ENCODE results near the gene SRPRA. TPM values are rescaled to one million over a fixed set of nuclear protein-coding genes. Genes with fewer than 3 reads are reported as not detected.

The SRPRA gene
- total and polyA plus RNA-seq, 10 of the 15 experiments (the other 5 are each of a cell fraction or from before 2014, with no cell fraction given) = 29.6 to 131 (median 92.8) TPM

- ChIA-PET CTCF (interaction anchor here (0.7 to 1.8 kb wide), 3 partner anchors 29 to 202 kb away, joined by 3 to 5 read pairs (median 4); no protein-coding TSS in a partner anchor), RAD21 (ENCODE audit: unreplicated experiment) (interaction anchor here (0.7 kb wide), 1 partner anchor 27 kb away, joined by 3 read pairs; no protein-coding TSS in a partner anchor), POLR2A (interaction anchor here (0.5 to 1.9 kb wide), 3 partner anchors 12 to 35 kb away, joined by 3 to 10 read pairs (median 3); partner anchors contain the start of genes DCPS, FOXRED1 and SRPRA), SMC1A (ENCODE audit: uncharacterized antibody, unreplicated experiment) (interaction anchor here (1.8 kb wide), 1 partner anchor 9 kb away, joined by 6 read pairs; no protein-coding TSS in a partner anchor)
- no peaks in the 10 kb centered on the region for H4K20me1 ChIP-seq (ENCODE audit: control insufficient read depth, insufficient read depth)
- intact Hi-C loops (cut with micrococcal nuclease; ENCODE audit: unreplicated experiment) (no loop called here), in situ Hi-C loops (cut with MboI) (no loop called here)
- 98% methylated on average over 6 of the region's 6 CpGs for WGBS (ENCODE audit: insufficient coverage, insufficient replicate concordance, low lambda C conversion rate, missing lambda C conversion rate)
- H3K36me3 ChIP-seq (ENCODE audit: control insufficient read depth in 2 of 2, insufficient read depth in 2 of 2, low read length in 1 of 2) = peaks cover 3 to 10% of the 10 kb centered on the region in 2 experiments
- DNase-seq (ENCODE audit: low read depth, low spot score) = no peak
- H3K9ac ChIP-seq (ENCODE audit: control insufficient read depth, insufficient read depth, low read length) = no peak overlapping the region
- H3K27ac ChIP-seq (ENCODE audit: control insufficient read depth, insufficient read depth) = no peak overlapping the region
- H3K4me1 ChIP-seq (ENCODE audit: control insufficient read depth, insufficient read depth, low read length) = peaks cover 22% of the 10 kb centered on the region
- no peak for FAIRE-seq
- BruUV-seq (replicated peaks) = no TSS peak
- H3K9me3 ChIP-seq (replicated peaks; ENCODE audit: control insufficient read depth, insufficient read depth, low read length) = no peaks in the 10 kb centered on the region
- H3K4me3 ChIP-seq = no peak overlapping the region
- no peak overlapping the region for H3K4me2 ChIP-seq (ENCODE audit: control insufficient read depth, insufficient read depth)
- H2AFZ ChIP-seq (ENCODE audit: control insufficient read depth, low read depth, low read length) = no peak overlapping the region
- no peaks in the 10 kb centered on the region for H3K27me3 ChIP-seq (replicated peaks in 1 of 2; ENCODE audit: control insufficient read depth in 2 of 2, insufficient read depth in 2 of 2, low read length in 1 of 2)
- no peak for TF ChIP-seq USF2 (IDR thresholded peaks at IDR 0.05; ENCODE audit: borderline replicate concordance, low read depth, low read length)
- TF ChIP-seq ELK1 (IDR thresholded peaks at IDR 0.05; ENCODE audit: low read depth, low read length) = no peak
- TF ChIP-seq POLR2A (IDR thresholded peaks at IDR 0.05; ENCODE audit: low read depth, low read length) = no peak
- no peak for TF ChIP-seq MLLT1 (IDR thresholded peaks at IDR 0.05)
- ATAC-seq = no peak
- peaks cover 6% of the 10 kb centered on the region for H3K79me2 ChIP-seq (ENCODE audit: control insufficient read depth, insufficient read depth, low read length)
Measured at GRCh38 chr11:126281245-126281644, 12.6 kb upstream of the SRPRA start.

Data from GM12878 (cell line).